Suprapubic skin (tissue), 4 donors: ENCODE results near the gene CERS3. TPM values are rescaled to one million over a fixed set of nuclear protein-coding genes. Genes with fewer than 3 reads are reported as not detected.
"Not testable (repeated sequence)": the region's sequence is repeated elsewhere in the genome, so short reads cannot be mapped to it uniquely, and the experiment has no call there.

Experiments
- DNase-seq, 2 donors: peaks; one replicate each; pipeline ENCODE4 v3.0.0-alpha.2; 2019; ENCODE audit warnings: low spot score in 2 of 2
- H3K27ac ChIP-seq: fragments of 200-600 bp; sonication (generic); one replicate; pipeline ENCODE4 v1.5.1; 2019
- H3K27me3 ChIP-seq: fragments of 200-600 bp; sonication (generic); one replicate; pipeline ENCODE4 v1.5.1; 2019
- H3K36me3 ChIP-seq: fragments of 200-600 bp; sonication (generic); one replicate; pipeline ENCODE4 v1.5.1; 2019
- H3K4me1 ChIP-seq: fragments of 200-600 bp; sonication (generic); one replicate; pipeline ENCODE4 v1.5.1; 2019
- H3K4me3 ChIP-seq: fragments of 200-600 bp; sonication (generic); one replicate; pipeline ENCODE4 v1.5.1; 2019; ENCODE audit warnings: mild to moderate bottlenecking
- H3K9me3 ChIP-seq: fragments of 200-600 bp; sonication (generic); one replicate; pipeline ENCODE4 v1.5.1; 2019
- EP300 ChIP-seq: sonication (generic); formaldehyde crosslinking; IDR thresholded peaks from one replicate; pipeline ENCODE4 v1.6.1; 2017; ENCODE audit warnings: antibody characterized with exemption
- POLR2A ChIP-seq, 2 donors: fragments of 450-650 bp; IDR thresholded peaks; one replicate each; pipeline ENCODE4 v1.6.1; 2017; ENCODE audit warnings: antibody characterized with exemption in 2 of 2, mild to moderate bottlenecking in 2 of 2, moderate library complexity in 2 of 2
- POLR2AphosphoS5 ChIP-seq, 3 donors: sonication (generic); formaldehyde crosslinking; IDR thresholded peaks; one replicate each; pipeline ENCODE4 v1.6.1; 2017; ENCODE audit warnings: antibody characterized with exemption in 3 of 3
- WGBS: methylation state at CpG from one replicate; pipeline ENCODE4 v1.1.5; 2018; 5-methylcytosine and 5-hydroxymethylcytosine counted together
- total RNA-seq, 4 donors: library from RNA; depleted of rRNA; stranded (reverse); fragments of >200 nt; gene quantifications; one replicate each; pipeline ENCODE4 v1.1.0, GENCODE V29; 2016
- TF ChIP-seq, protein P1 (sequence below), 2 donors: fragments of 200-600 bp in 1 of 2; fragments of 450-650 bp in 1 of 2; sonication (generic) in 1 of 2; IDR thresholded peaks; one replicate each; pipeline ENCODE4 v1.5.1; 2016 to 2019; ENCODE audit warnings: antibody characterized with exemption in 2 of 2, mild to moderate bottlenecking in 1 of 2, moderate library complexity in 1 of 2

The CERS3 gene
- total RNA-seq, 4 donors from 2014 or later, result 106 to 151 (median 120) TPM

DNA sequence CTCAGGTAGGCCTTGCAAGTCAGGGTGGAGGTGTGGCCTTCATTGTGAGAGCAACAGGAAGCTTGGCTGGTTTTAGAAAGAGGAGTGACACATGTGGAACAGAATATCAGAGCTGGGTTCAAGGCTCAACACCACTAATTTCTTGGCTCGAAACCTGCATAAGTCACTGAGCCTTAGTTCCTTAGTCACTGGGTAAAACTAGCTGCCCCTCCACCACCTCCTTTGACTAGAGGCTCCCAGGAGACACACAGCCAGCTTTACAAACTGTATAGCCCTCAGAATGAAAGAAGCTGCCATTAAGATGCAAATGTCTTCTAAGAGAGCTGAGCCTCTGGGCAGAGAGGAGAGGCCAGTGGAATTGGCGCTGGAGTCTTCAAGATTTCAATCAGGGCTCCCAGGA, 67.7 kb downstream of the CERS3 start:
- no peak for DNase-seq
- H3K36me3 ChIP-seq, result no peaks in the 10 kb centered on the region
- 79% methylated on average over 2 of the region's 2 CpGs for WGBS
- no peak for TF ChIP-seq POLR2A (IDR thresholded peaks at IDR 0.05)
- TF ChIP-seq EP300, result no peak
- TF ChIP-seq, protein P1, sequence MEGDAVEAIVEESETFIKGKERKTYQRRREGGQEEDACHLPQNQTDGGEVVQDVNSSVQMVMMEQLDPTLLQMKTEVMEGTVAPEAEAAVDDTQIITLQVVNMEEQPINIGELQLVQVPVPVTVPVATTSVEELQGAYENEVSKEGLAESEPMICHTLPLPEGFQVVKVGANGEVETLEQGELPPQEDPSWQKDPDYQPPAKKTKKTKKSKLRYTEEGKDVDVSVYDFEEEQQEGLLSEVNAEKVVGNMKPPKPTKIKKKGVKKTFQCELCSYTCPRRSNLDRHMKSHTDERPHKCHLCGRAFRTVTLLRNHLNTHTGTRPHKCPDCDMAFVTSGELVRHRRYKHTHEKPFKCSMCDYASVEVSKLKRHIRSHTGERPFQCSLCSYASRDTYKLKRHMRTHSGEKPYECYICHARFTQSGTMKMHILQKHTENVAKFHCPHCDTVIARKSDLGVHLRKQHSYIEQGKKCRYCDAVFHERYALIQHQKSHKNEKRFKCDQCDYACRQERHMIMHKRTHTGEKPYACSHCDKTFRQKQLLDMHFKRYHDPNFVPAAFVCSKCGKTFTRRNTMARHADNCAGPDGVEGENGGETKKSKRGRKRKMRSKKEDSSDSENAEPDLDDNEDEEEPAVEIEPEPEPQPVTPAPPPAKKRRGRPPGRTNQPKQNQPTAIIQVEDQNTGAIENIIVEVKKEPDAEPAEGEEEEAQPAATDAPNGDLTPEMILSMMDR (IDR thresholded peaks at IDR 0.05), result no peak
- no peak for TF ChIP-seq POLR2AphosphoS5 (IDR thresholded peaks at IDR 0.05)
- peaks cover 7% of the 10 kb centered on the region for H3K9me3 ChIP-seq
- no peak overlapping the region for H3K27ac ChIP-seq
- no peaks in the 10 kb centered on the region for H3K4me1 ChIP-seq
- H3K4me3 ChIP-seq, result no peak overlapping the region
- no peaks in the 10 kb centered on the region for H3K27me3 ChIP-seq

DNA sequence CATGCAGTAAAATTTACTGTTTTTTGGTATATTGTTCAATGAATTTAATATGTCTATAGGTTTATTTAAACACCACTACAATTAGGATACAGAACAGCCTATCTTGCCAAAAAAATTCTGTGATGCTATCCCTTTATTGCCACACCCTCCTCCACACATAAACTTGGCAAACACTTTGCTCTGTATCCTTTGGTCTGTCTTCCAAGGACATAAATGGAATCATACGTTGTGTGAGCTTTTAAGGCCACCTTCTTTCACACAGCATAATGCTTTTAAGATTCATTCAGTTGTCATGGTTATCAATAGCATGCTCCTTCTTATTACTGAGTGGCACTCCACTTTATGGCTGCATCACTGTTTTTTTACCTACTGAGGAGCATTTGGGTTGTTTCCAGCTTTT, 71.5 kb downstream of the CERS3 start:
- Histone ChIP-seq H3K4me3 (no peak overlapping the region), H3K36me3 (peaks cover 3% of the 10 kb centered on the region), H3K4me1 (no peaks in the 10 kb centered on the region), H3K27me3 (no peaks in the 10 kb centered on the region), H3K9me3 (peaks cover 7% of the 10 kb centered on the region), H3K27ac (no peak overlapping the region)
- TF ChIP-seq POLR2AphosphoS5 (IDR thresholded peaks at IDR 0.05) (no peak), POLR2A (IDR thresholded peaks at IDR 0.05) (no peak), EP300 (no peak)
- TF ChIP-seq, protein P1 (IDR thresholded peaks at IDR 0.05), result no peak
- WGBS, result 67% methylated on average over 1 of the region's 1 CpG
- DNase-seq, result no peak

DNA sequence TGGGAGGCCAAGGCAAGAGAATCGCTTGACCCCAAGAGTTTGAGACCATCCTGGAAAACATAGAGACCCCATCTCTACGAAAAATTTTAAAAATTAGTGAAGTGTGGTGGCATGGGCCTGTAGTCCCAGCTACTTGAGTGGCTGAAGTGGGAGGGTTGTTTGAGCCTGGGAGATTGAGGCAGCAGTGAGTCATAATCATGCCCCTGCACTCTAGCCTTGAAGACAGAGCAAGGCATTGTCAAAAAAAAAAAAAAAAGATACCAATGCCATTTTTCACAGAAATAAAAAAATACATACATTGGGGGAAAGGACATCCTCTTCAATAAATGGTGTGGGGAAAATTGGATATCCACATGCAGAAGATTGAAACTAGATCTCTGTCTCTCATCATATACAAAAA, 74.6 kb downstream of the CERS3 start:
- H3K36me3 ChIP-seq, result peaks cover 4% of the 10 kb centered on the region

DNA sequence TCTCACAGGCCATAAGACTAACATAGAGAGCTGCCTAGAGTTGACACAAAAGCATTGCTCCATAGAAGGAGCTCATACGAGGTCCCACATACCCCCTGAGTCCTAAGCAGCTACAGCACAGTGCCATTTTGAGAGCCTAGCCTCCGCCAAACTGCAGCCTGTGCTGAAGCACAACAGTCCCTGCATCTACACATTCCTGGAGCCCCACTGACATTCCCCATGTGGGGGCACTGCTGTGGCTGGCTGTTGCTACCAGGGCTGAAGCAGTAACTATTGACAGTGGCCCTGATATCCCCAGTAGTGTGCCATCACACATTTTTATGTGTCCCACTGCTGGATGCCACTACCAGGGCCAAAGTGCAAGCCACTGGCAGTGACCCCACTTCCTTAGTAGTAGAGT, 80.3 kb downstream of the CERS3 start:
- 83% methylated on average over 2 of the region's 2 CpGs for WGBS
- no peak for DNase-seq
- Histone ChIP-seq H3K27ac (no peak overlapping the region), H3K4me1 (no peaks in the 10 kb centered on the region), H3K27me3 (no peaks in the 10 kb centered on the region), H3K36me3 (peaks cover 7% of the 10 kb centered on the region), H3K4me3 (no peak overlapping the region), H3K9me3 (peaks cover 4% of the 10 kb centered on the region)
- TF ChIP-seq EP300 (no peak), POLR2A (IDR thresholded peaks at IDR 0.05) (no peak), POLR2AphosphoS5 (IDR thresholded peaks at IDR 0.05) (no peak)
- TF ChIP-seq, protein P1 (IDR thresholded peaks at IDR 0.05), result no peak

More for the DNA sequence above, 74.6 kb downstream of the CERS3 start:
- WGBS, result 74% methylated on average over 2 of the region's 2 CpGs
- TF ChIP-seq EP300 (no peak), POLR2A (IDR thresholded peaks at IDR 0.05) (no peak), POLR2AphosphoS5 (IDR thresholded peaks at IDR 0.05) (no peak)
- TF ChIP-seq, protein P1 (IDR thresholded peaks at IDR 0.05), result no peak
- Histone ChIP-seq H3K9me3 (peaks cover 11% of the 10 kb centered on the region), H3K4me1 (no peaks in the 10 kb centered on the region), H3K27me3 (no peaks in the 10 kb centered on the region), H3K4me3 (no peak overlapping the region), H3K27ac (no peak overlapping the region)
- no peak for DNase-seq

DNA sequence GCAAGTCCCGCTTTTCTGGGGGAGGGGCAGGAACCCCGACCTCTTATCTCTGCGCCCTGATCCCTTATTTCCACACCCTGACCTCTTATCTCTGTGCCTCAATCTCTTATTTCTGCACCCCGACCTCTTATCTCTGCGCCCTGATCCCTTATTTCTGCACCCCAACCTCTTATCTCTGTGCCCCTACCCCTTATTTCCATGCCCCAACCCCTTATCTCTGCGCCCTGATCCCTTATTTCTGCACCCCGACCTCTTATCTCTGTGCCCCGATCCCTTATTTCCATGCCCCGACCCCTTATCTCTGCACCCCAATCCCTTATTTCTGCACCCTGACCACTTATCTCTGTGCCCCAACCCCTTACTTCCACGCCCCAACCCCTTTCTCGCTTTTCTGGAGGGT, 87.7 kb downstream of the CERS3 start:
- not testable (repeated sequence) for H3K4me3 ChIP-seq, H3K27ac ChIP-seq, H3K36me3 ChIP-seq, H3K27me3 ChIP-seq, H3K9me3 ChIP-seq, H3K4me1 ChIP-seq, DNase-seq
- 87% methylated on average over 11 of the region's 11 CpGs for WGBS

DNA sequence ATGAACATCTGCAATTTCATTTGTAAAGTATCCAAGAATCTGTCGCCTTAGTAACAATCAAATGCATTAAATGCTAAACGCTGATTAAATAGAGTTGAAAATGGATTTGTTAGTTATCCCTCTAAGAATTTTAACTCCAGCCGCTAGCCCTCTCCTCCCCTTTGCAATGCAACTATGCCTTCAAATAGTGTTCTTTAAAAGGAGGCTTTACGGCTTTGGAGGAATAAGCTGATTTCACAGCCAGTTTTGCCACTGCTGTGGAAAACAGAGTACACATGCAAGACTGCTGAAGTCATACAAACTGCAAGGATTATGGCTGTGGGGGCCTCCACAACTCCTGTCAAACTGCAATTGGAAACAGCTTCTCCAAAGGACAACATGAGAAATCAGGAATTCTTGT, 89.2 kb downstream of the CERS3 start:
- H3K36me3 ChIP-seq, result no peaks in the 10 kb centered on the region
- no peaks in the 10 kb centered on the region for H3K9me3 ChIP-seq
- no peak for DNase-seq
- H3K27ac ChIP-seq, result no peak overlapping the region
- no peaks in the 10 kb centered on the region for H3K27me3 ChIP-seq
- no peak overlapping the region for H3K4me3 ChIP-seq
- TF ChIP-seq POLR2A (IDR thresholded peaks at IDR 0.05), result no peak
- TF ChIP-seq EP300, result no peak
- TF ChIP-seq POLR2AphosphoS5 (IDR thresholded peaks at IDR 0.05), result no peak
- TF ChIP-seq, protein P1 (IDR thresholded peaks at IDR 0.05), result no peak
- 68% methylated on average over 4 of the region's 4 CpGs for WGBS
- peaks cover 3% of the 10 kb centered on the region for H3K4me1 ChIP-seq
